Measurements from ENCODE around the gene SLC46A3.
"Not testable (repeated sequence)": the region's sequence is repeated elsewhere in the genome, so short reads cannot be mapped to it uniquely, and the experiment has no call there.

SLC46A3 gene

DNA sequence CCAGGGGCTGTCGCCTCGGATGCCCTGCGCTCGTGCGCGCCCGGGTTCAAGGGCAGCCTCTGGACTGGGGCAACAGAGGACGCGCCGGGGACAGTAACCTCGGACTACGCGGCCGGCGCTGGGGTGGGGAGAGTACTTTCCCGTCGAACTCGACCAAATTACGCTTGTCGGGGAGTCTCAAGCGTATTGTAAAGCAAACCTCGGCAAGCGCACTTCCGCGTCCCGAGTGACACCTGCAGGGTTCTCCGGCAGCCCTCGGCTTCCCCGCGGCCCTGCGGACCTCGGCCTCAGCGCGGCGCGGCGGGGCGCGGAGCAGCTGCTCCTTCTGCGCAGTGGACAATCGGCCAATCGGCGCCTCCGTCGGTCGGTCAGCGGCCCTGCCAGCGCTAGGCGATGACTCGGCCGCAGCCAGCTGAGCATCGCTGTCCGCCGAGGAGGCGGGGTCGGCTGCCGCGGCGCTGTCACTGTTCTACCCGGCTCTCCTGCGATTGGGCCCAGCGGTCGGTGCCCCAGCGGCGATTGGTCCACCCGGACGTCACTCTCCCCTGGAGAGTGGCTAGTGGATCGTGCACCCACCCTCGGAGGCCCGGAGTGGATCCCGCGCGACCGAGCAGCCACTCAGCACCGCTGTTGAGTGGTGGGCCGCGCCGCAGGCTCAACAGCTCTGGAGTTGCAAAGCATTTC, at the start of gene SLC46A3:
Gene SLC46A3 (minus strand): TSS at position 428 of the 684 bp plus-strand sequence. CDS start 972 bp downstream, outside the sequence.
- peak; percentile 96 for DNase-seq

GRCh38 chr13:28763887-28764286, 45.1 kb upstream of the SLC46A3 start:
- DNase-seq, result no peak

DNA sequence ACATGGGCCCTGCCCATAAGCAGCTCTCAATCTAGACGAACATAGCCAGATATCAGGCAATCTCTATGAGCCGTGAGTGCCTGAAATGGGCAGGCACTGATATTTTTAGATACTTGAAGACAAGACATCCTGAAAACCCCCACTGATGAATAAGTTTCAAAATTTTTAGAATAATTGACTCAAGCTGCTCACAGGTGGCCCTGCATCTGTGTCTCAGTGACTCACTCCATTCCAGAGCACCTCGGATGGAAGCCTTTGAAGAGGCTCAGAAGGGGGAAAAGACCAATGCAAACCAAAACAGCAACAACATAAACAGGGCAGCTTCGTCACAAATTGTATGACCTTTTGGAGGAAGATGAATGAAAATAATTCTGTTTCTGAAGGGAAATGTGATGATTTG, 42.8 kb upstream of the SLC46A3 start:
- no peak for DNase-seq

DNA sequence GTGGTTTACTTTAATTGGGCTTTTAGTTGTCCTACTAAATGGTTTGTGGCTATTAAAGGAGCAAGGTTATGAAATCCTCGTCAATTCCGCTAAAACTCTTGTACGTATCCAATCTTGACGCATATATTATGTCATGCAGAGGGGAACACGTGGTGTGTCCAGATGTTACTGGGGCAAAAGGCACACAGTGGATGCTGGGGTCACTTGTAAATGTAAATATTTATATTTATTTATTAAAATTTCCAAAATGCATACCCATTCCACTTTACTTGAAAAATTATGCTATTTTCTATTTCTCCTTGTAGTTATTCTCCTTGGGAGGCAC, 36.7 kb upstream of the SLC46A3 start:
- no peak for DNase-seq

- peak; percentile 76 for DNase-seq
Measured at GRCh38 chr13:28754698-28755545, 36.2 kb upstream of the SLC46A3 start.

- no peak for DNase-seq
Measured at GRCh38 chr13:28753946-28754345, 35.2 kb upstream of the SLC46A3 start.

GRCh38 chr13:28753208-28753892, 34.6 kb upstream of the SLC46A3 start:
- DNase-seq, result peak; percentile 61

DNA sequence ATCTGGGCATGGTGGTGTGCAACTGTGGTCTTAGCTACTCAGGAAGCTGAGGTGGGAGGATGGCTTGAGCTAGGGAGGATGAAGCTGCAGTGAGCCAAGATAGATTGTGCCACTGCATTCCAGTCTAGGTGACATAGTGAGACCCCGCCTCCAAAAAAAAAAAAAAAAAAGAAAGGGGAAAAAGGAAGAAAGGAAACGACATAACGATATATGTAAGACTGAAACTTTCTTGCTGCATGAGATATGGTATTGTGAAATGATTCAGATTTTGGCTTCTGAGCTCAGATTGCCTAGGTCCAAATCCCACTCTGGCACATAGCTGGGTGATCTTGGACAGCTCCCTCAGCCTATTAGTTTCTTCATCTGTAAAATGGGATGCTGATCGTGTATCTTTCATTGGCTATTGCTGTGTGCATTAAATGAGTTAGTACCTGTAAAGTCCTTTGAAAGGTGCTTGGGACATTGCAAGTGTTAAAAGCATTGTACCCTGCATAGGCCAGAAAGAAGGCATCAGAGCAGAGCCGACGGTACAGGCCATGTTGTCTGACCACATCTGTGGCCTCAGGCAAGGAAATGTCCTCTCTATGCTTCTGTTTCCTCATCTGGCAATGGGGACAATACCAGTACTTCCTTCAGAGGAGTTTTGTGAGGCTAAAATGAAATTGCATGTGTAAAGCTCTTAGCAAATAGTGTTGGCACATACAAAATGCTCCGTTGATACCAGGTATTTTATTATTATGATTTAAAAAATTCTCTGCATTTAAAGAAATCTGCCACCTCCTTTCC, 32.6 kb upstream of the SLC46A3 start:
- no peak for DNase-seq

DNA sequence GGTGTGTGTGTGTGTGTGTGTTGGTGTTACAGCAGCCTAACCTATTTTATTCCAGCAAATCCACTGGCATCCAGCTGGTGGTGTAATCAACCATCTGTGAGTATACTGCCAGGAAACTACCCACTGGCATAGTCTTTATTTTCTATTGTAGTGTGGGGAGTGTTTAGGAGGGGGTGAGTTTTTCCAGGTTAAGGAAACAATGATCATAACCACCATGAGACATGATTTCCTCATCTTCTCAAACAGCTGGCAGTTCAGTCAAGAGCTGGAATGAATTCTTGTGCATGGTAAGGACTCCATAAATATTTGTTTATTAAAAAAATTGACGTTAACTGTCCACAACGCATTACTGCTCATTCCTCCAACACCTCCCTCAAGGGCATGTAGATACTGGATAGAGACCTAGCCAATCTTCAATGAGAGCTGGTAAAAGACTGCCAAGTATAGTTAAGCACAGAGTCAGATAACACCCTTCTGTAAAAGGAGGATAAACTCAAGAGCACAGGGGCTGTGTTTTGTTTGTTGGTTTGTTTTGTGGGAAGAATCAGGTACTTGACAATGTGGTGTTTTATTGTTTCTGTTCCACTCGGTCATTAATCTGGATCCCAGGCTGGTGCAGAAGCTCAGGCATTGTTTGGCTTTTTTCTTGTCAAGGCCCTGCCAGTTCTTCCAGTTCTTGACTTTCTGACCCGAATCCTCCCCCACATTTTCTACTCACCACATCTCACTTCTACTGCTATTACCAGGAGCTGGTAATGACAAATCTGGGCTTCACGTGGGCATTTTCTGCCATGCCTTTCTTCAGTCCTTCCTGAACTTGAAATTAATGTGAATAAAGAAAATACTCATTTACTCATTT, 31.6 kb upstream of the SLC46A3 start:
- DNase-seq, result peak; percentile 57

DNA sequence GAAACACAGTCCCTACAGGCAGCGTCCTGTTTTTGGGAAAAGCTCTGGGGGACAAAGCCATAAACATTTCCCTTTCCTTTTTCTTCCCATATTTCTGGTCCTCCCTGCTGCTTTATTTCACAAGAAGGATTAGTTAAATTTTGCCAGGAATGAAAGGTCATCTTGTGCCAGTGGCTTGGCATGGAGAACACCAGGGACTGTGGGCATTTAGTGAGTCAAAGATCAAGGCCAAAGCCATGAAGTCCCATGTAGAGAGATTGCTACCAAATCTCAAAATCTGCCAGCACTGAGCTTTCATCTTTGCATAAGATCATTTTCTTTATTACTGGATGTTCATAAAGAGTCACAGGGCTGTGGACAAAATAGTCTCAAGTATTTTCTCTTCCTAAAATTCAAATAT, 29.1 kb upstream of the SLC46A3 start:
- no peak for DNase-seq

DNA sequence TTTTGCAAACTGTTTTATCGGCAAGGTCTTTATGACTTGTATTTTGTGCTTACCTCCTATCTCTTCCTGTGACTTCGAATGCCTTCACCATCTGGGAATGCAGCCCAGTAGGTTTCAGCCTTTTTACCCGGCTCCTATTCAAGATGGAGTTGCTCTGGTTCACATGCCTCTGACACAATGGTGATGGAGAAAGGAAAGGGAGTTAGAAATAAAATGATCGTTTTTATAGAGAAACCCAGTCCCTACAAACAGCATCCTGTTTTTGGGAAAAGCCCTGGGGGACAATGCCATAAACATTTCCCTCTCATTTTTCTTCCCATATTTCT, 27.5 kb upstream of the SLC46A3 start:
- no peak for DNase-seq

- peak; percentile 92 for DNase-seq
Measured at GRCh38 chr13:28744656-28745055, 25.9 kb upstream of the SLC46A3 start.

DNA sequence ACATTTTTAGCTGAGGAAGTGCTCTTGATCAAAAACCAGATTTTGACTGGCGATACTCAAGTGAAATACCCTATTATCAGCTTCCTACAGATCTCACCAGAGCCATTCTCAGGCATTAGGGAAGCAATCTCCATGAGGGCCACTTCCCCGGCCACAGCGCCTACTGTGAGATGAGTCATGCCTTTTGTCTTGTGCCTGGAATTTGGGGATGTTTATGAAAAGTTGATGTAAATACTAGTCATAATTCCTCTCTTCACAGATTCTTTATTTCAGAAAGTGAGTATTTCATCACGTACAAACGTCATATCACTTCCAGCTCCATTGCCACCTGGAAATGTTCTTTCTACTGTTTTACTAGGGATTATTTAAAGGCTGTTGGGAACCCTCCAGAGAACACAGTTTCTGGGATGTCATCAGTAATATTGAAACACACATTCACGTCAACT, 25.3 kb upstream of the SLC46A3 start:
- peak; percentile 61 for DNase-seq

- no peak for DNase-seq
Measured at GRCh38 chr13:28743499-28744083, 24.8 kb upstream of the SLC46A3 start.

DNA sequence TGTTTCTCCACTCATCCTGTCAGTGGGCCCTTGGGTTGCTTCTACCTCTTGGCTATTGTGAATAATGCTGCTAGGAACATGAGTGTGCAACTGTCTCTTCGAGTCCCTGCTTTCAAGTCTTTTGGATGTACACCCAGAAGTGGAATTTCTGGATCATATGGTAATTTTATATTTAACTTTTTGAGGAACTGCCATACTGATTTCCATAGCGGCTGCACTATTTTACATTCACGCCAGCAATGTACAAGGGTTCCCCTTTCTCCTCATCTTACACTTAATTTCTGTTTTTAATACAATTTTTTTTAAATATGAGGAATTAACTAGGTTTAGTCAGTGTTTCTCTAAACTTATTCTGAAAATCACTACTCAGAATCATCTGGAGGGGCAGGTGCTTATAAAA, 24.2 kb upstream of the SLC46A3 start:
- no peak for DNase-seq

- DNase-seq, result not testable (repeated sequence)
Measured at GRCh38 chr13:28742445-28742844, 23.7 kb upstream of the SLC46A3 start.

DNA sequence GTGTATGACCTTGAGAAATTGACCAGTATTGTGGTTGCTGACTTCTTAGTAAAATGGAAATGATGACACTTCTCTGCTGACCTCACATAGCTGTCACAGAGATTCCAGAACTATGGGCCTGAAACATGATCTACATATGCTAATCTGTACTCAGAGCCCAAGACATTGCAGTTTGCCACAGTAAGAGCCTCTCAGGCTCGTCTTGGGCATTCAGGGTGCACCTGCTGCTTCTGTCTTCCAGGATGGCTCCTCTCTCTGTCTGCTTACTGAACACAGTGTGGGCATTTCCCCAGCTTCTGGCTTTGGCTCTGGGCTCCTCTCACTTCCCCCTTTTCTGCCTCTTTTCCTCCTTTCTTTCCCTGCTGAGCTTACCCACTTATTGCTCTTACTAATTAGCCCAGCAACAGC, 22.3 kb upstream of the SLC46A3 start:
- no peak for DNase-seq

DNA sequence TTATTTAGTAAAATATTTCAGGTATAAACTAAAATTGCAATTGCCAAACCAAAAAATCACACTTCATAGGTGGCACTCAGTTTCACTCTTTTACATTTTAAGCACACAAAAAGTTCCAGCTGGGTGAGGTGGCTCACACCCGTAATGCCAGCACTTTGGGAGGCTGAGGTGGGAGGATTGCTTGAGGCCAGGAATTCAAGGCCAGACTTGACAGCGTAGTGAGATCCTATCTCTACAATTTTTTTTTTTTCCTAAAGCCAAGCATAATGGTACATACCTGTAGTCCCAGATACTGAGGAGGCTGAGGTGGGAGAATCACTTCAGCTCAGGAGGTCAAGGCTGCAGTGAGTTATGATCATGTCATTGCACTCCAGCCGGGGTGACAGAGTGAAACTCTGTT, 20.6 kb upstream of the SLC46A3 start:
- no peak for DNase-seq

- DNase-seq, result no peak
Measured at GRCh38 chr13:28735481-28736029, 16.8 kb upstream of the SLC46A3 start.

DNA sequence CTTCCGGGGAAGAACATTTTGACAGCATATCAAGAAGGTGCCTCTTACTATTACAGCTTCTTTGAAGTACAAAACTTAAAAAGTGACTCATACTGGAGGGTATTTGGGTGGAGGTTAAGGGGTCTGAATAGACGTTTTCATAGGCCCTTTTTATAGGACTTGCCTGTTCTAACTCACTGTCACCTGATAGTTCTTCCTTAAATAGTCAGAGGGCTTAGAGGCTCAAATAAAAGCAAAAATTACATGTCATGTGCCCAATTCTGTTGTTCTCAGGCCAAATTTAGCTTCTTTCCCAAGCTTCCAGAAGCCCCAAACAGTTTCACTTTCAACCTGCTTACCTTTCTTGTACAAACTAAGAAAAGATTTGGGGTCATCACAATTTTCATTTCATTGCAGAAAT, 16.1 kb upstream of the SLC46A3 start:
- DNase-seq, result no peak

- DNase-seq, result no peak
Measured at GRCh38 chr13:28730762-28731161, 12.0 kb upstream of the SLC46A3 start.

Data from hematopoietic multipotent progenitor cell treated with erythropoietin and hydrocortisone succinate and interleukin-3 and kit ligand, for 4 days (in vitro differentiated cells).